CD4-positive, CD25-positive, alpha-beta regulatory T cell (primary cell): ENCODE measurements around the gene SPI1. TPM values are rescaled to one million over a fixed set of nuclear protein-coding genes. Genes with fewer than 3 reads are reported as not detected.

ENCODE experiments used
- ATAC-seq, 2 donors: fragments of 150-1000 bp; cut with Tn5 transposase; one replicate each; pipeline ENCODE4 v1.10.0; 2021; ENCODE audit warnings: low read depth in 2 of 2, moderate number of reproducible peaks in 2 of 2, moderate library complexity in 1 of 2
- DNase-seq, 3 donors: peaks; one replicate each; pipeline versions ENCODE4 v3.0.0 to v3.0.0-alpha.2; 2012 to 2022; ENCODE audit warnings: mixed read lengths in 1 of 3
- H3K27ac ChIP-seq: one replicate; pipeline ENCODE4 v1.7.0; 2013; ENCODE audit warnings: mild to moderate bottlenecking, low read length; ENCODE audit not compliant: insufficient read depth, poor library complexity, severe bottlenecking
- H3K27me3 ChIP-seq: one replicate; pipeline ENCODE4 v1.7.0; 2013; ENCODE audit warnings: low read length; ENCODE audit not compliant: control insufficient read depth, insufficient read depth
- H3K36me3 ChIP-seq: one replicate; pipeline ENCODE4 v1.7.0; 2013; ENCODE audit warnings: mild to moderate bottlenecking, low read length, moderate library complexity; ENCODE audit not compliant: control insufficient read depth, insufficient read depth
- H3K4me1 ChIP-seq: 2 replicates; pipeline ENCODE4 v1.7.0; 2013; ENCODE audit warnings: mild to moderate bottlenecking, low read length; ENCODE audit not compliant: insufficient read depth, control insufficient read depth, poor library complexity, severe bottlenecking
- H3K4me3 ChIP-seq: one replicate; pipeline ENCODE4 v1.7.0; 2013; ENCODE audit warnings: low read depth, mild to moderate bottlenecking, low read length, moderate library complexity
- H3K9me3 ChIP-seq, 2 experiments: 1 replicate in 1 of 2; 2 replicates in 1 of 2; pipeline ENCODE4 v1.7.0; 2013; ENCODE audit warnings: low read length in 2 of 2, mild to moderate bottlenecking in 1 of 2, moderate library complexity in 1 of 2; ENCODE audit not compliant: control insufficient read depth in 2 of 2
- H3K27ac Mint-ChIP-seq, 3 donors: one replicate each; pipeline ENCODE4 v1.8.0; 2020 to 2022; ENCODE audit warnings: mild to moderate bottlenecking in 3 of 3, mixed read lengths in 3 of 3, moderate library complexity in 2 of 3
- H3K27me3 Mint-ChIP-seq: one replicate; pipeline ENCODE4 v1.8.0; 2022; ENCODE audit warnings: mild to moderate bottlenecking, mixed read lengths
- H3K36me3 Mint-ChIP-seq: one replicate; pipeline ENCODE4 v1.8.0; 2020; ENCODE audit warnings: mixed read lengths
- H3K4me1 Mint-ChIP-seq, 4 donors: one replicate each; pipeline ENCODE4 v1.8.0; 2020 to 2022; ENCODE audit warnings: mixed read lengths in 4 of 4, mild to moderate bottlenecking in 1 of 4
- H3K4me3 Mint-ChIP-seq, 4 donors: one replicate each; pipeline ENCODE4 v1.8.0; 2020 to 2022; ENCODE audit warnings: mild to moderate bottlenecking in 4 of 4, mixed read lengths in 4 of 4, moderate library complexity in 3 of 4
- H3K9me3 Mint-ChIP-seq, 7 donors: one replicate each; pipeline ENCODE4 v1.8.0; 2020 to 2022; ENCODE audit warnings: mixed read lengths in 7 of 7, mild to moderate bottlenecking in 3 of 7, moderate library complexity in 2 of 7
- polyA plus RNA-seq, 4 donors: library from polyadenylated mRNA; unstranded; fragments of 300-500 nt; fragmentation: Illumina TruSeq; gene quantifications; one replicate each; pipeline ENCODE4 v1.2.3, GENCODE V29; 2021
- total RNA-seq: library from RNA; stranded (reverse); gene quantifications from one replicate; pipeline ENCODE4 v1.2.3, GENCODE V29; 2022

SPI1 gene
- total and polyA plus RNA-seq, 5 donors from 2014 or later = 0.13 to 0.57 (median 0.41) TPM; not detected in 2

DNA sequence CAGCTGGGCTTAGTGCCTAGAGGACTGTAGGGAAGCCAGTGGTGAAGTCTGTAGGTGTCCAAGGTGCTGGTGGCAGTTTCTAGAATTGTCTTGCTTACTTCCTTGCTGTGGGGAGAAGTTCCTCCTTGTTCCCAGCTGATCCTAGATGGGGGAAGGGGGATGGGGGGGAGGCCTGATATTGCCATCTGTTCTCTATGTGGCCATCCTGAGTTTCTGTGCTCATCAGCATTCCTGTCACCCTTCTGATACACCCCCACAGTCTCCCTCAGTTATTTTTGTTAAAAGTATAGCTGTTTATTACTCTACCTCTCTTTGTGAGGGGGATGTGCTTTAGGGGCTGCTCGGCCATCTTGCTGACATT, 71.9 kb downstream of the SPI1 start:
- no peak overlapping the region for H3K27ac Mint-ChIP-seq
- H3K36me3 Mint-ChIP-seq = peaks cover 50% of the 10 kb centered on the region
- H3K4me3 ChIP-seq = no peak overlapping the region
- ATAC-seq = no peak
- H3K27me3 ChIP-seq = no peaks in the 10 kb centered on the region
- H3K4me3 Mint-ChIP-seq = no peak overlapping the region
- H3K9me3 Mint-ChIP-seq = peaks cover 0 to 14% (median 5%) of the 10 kb centered on the region in 7 donors
- H3K27ac ChIP-seq = no peak overlapping the region
- peaks cover 7 to 14% of the 10 kb centered on the region in 2 experiments for H3K9me3 ChIP-seq
- no peaks in the 10 kb centered on the region for H3K4me1 ChIP-seq
- no peak for DNase-seq
- H3K4me1 Mint-ChIP-seq = peaks cover 0 to 8% (median 3%) of the 10 kb centered on the region in 4 donors
- H3K27me3 Mint-ChIP-seq = no peaks in the 10 kb centered on the region
- peaks cover 92% of the 10 kb centered on the region for H3K36me3 ChIP-seq

- Mint-ChIP-seq H3K36me3 (peaks cover 49% of the 10 kb centered on the region), H3K27ac (peak overlapping the region in 1 of 3 donors; percentile 56), H3K9me3 (peaks cover 0 to 14% (median 5%) of the 10 kb centered on the region in 7 donors), H3K4me3 (no peak overlapping the region), H3K27me3 (no peaks in the 10 kb centered on the region), H3K4me1 (peaks cover 0 to 10% (median 6%) of the 10 kb centered on the region in 4 donors)
- H3K4me3 ChIP-seq = no peak overlapping the region
- no peak overlapping the region for H3K27ac ChIP-seq
- peaks cover 90% of the 10 kb centered on the region for H3K36me3 ChIP-seq
- ATAC-seq (no peak), DNase-seq (no peak)
- H3K27me3 ChIP-seq = no peaks in the 10 kb centered on the region
- peaks cover 7 to 14% of the 10 kb centered on the region in 2 experiments for H3K9me3 ChIP-seq
- no peaks in the 10 kb centered on the region for H3K4me1 ChIP-seq
These were observed 72.4 kb downstream of the SPI1 start for GRCh38 chr11:47305734-47306483.

Other genes with a start within 250 kb of the SPI1 start
- gene ARFGAP2, start 201.7 kb downstream of the SPI1 start, total RNA-seq = 169 TPM
- gene ARFGAP2, start 201.7 kb downstream of the SPI1 start, polyA plus RNA-seq = 100 to 1,000 TPM; 102 to 113 (median 109) TPM
- not detected for gene PACSIN3, start 192.1 kb downstream of the SPI1 start, total RNA-seq
- gene PACSIN3, start 192.1 kb downstream of the SPI1 start, polyA plus RNA-seq = under 1 TPM in 1 of 4 donors, not detected in 3; 0.85 TPM
- gene DDB2, start 163.6 kb downstream of the SPI1 start, total RNA-seq = 81.7 TPM
- gene DDB2, start 163.6 kb downstream of the SPI1 start, polyA plus RNA-seq = 10 to 100 TPM; 55.3 to 93.9 (median 60.0) TPM
- gene ACP2, start 129.7 kb downstream of the SPI1 start, total RNA-seq = 19.0 TPM
- 10 to 100 TPM; 16.3 to 27.7 (median 17.2) TPM for gene ACP2, start 129.7 kb downstream of the SPI1 start, polyA plus RNA-seq
- 5.7 TPM for gene NR1H3, start 120.6 kb downstream of the SPI1 start, total RNA-seq
- gene NR1H3, start 120.6 kb downstream of the SPI1 start, polyA plus RNA-seq = 10 to 100 TPM in 1 of 4 donors, 1 to 10 TPM in 3; 6.1 to 13.0 (median 9.3) TPM
- 179 TPM for gene MADD, start 108.4 kb downstream of the SPI1 start, total RNA-seq
- 10 to 100 TPM; 17.8 to 29.2 (median 23.1) TPM for gene MADD, start 108.4 kb downstream of the SPI1 start, polyA plus RNA-seq
- gene MYBPC3, start 25.8 kb downstream of the SPI1 start, total RNA-seq = not detected
- not detected for gene MYBPC3, start 25.8 kb downstream of the SPI1 start, polyA plus RNA-seq
- 30.4 TPM for gene SLC39A13, start 30.0 kb upstream of the SPI1 start, total RNA-seq
- 10 to 100 TPM; 21.9 to 32.8 (median 23.3) TPM for gene SLC39A13, start 30.0 kb upstream of the SPI1 start, polyA plus RNA-seq
- gene PSMC3, start 47.9 kb upstream of the SPI1 start, total RNA-seq = 58.9 TPM
- gene PSMC3, start 47.9 kb upstream of the SPI1 start, polyA plus RNA-seq = 100 to 1,000 TPM; 102 to 153 (median 120) TPM
- gene RAPSN, start 70.6 kb upstream of the SPI1 start, total RNA-seq = 1.7 TPM
- gene RAPSN, start 70.6 kb upstream of the SPI1 start, polyA plus RNA-seq = not detected
- gene CELF1, start 174.6 kb upstream of the SPI1 start, total RNA-seq = 124 TPM
- 10 to 100 TPM; 30.8 to 61.2 (median 47.9) TPM for gene CELF1, start 174.6 kb upstream of the SPI1 start, polyA plus RNA-seq
- gene PTPMT1, start 187.1 kb upstream of the SPI1 start, total RNA-seq = 19.5 TPM
- 10 to 100 TPM; 50.7 to 86.1 (median 76.1) TPM for gene PTPMT1, start 187.1 kb upstream of the SPI1 start, polyA plus RNA-seq
- gene KBTBD4, start 200.4 kb upstream of the SPI1 start, total RNA-seq = 23.7 TPM
- gene KBTBD4, start 200.4 kb upstream of the SPI1 start, polyA plus RNA-seq = 10 to 100 TPM; 48.7 to 54.4 (median 50.9) TPM
- 70.6 TPM for gene NDUFS3, start 200.5 kb upstream of the SPI1 start, total RNA-seq
- gene NDUFS3, start 200.5 kb upstream of the SPI1 start, polyA plus RNA-seq = 100 to 1,000 TPM; 112 to 129 (median 121) TPM
- 0.27 TPM for gene FAM180B, start 208.1 kb upstream of the SPI1 start, total RNA-seq
- not detected for gene FAM180B, start 208.1 kb upstream of the SPI1 start, polyA plus RNA-seq
- 1.3 TPM for gene C1QTNF4, start 215.9 kb upstream of the SPI1 start, total RNA-seq
- under 1 TPM in 1 of 4 donors, not detected in 3; 0.16 TPM for gene C1QTNF4, start 215.9 kb upstream of the SPI1 start, polyA plus RNA-seq